Stimulated activated CD4-positive, alpha-beta T cell treated with anti-CD3 and anti-CD28 coated beads, Interleukin-2, amount 100 ng/mL, for 24 hours (primary cell): Measurements from ENCODE around the gene CTNNA1.
A peak's percentile ranks its signal among the peaks of the same experiment; 100 is the strongest.

ENCODE experiments used
- DNase-seq, 2 donors: peaks; one replicate each; pipeline ENCODE4 v3.0.0-alpha.2; 2020

The CTNNA1 gene

GRCh38 chr5:138974227-138975063 is 221.2 kb downstream of the CTNNA1 start:
- DNase-seq: no peak

DNA sequence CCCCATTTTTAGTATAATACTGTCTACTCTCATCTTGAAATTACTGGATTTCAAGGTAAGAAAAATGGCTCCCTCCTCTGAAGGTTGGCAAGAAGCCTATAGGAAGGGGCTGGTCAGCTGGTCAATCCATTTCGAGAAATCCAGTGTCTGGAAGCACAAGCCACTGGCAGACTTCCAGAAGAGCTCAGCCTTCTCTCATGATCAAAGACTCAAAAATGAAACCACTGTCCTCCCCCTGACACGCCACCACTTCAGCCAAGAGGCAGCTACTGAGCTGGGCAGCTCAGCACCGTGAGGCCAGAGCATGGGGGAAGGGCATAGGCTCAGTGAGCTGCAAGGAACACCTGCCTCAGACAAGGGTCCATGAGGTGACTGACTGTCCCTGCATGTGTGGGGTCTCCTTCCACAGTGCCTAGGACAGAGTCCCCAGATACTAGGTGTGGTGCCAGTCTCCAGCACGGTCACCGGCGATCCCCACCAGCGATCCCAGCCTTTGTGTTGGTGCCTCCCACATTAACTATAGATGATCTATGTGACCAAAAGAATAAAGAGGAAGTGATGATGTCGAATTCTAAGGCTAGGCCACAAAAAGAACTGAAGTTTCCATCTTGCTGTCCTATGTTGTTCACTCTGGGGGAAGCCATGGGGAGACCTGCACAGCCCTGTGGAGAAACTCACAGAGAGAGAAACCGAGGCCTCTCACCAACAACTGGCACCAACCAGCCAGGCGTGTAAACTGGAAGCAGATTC is 222.0 kb downstream of the CTNNA1 start:
- DNase-seq: no peak

DNA sequence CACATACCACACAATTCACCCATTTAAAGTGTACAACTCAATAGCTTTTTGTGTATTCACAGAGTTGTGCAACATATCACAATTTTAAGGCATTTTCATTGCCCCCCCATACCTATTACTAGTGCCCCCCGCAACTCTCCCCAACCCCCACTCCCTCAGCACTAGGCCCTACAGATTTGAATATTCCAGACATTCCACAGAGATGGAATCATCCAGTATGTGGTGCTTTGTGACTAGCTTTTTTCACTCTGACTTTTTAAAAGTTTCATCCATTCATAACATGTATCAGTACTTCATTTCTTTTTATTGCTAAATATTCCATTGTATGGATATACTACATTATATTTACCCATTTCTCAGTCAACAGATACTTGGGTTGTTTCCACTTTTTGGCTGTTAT is 224.9 kb downstream of the CTNNA1 start:
- no peak for DNase-seq

- no peak for DNase-seq
Observed at GRCh38 chr5:138978581-138978980, 225.4 kb downstream of the CTNNA1 start.

DNA sequence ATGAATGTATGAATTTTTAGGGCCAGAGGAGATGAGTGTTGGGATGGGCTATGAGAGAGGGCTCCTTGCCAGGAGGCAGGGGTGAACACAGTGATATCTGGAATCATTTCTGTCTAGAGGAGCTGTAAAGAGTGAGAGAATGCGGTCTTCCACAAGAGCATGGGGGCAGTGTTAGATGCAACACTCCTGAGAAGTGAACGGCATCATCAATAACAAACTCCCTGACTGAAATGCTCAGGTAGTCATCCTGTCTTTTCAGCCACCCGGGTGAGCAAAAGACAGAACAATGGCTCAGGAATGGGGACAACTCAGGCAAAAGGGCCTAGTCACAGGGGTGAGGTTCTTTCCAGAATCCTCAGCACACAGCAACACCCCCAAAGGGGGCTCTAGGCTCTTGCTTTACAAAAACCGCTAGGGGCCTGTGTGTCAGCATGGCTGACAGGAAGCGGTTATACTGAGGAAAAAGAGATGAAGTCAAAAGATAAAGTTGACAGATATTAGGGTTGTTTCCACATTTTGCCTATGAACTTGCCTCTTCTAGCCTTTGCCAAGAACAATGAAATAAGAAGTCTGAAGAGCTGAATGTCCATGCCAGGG is 226.6 kb downstream of the CTNNA1 start:
- peak in 1 of 2 donors; percentile 20 for DNase-seq

DNA sequence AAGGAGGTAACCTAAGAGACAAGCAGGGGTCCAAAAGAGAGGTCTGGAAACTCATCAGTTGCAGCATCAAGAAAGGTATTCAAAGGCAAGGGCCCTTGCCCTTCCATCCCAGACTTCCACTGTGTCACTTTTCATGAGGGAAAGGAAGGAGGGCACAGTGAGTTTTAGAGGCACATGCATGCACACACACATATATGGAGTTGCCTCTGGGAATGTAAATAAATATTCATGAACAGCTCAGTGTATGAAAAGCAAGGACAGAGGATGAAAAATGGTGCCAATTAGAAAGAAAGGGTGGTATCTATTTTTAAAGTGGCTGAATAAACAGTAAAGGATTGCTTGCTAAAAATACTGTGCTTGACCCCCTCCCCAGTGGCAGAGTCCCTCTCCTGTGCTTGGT is 227.2 kb downstream of the CTNNA1 start:
- no peak for DNase-seq

GRCh38 chr5:138981131-138981530 is 227.9 kb downstream of the CTNNA1 start:
- no peak for DNase-seq

DNA sequence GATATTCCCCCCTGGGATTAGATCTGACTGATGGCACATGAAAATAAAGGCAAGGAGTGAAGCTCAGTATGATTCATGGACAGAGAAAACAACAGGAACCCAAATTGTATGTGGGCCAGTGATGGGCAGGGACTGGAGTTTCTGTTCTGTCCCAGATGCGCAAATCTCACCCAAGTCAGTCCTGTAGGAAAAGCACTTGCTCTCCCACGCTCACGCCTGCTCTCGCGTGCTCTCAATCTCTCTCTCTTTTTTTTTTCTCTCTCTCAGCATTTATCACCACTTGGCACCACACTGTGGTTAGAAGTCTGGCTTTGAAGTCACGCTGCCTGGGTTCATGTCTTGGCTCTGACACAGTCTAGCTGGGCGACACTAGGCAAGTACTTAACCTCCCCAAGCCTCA is 228.4 kb downstream of the CTNNA1 start:
- peak in 1 of 2 donors; percentile 16 for DNase-seq

- no peak for DNase-seq
Observed at GRCh38 chr5:138983984-138984383, 230.8 kb downstream of the CTNNA1 start.
